GM13976 (cell line): ENCODE data around the gene PYGB.

ENCODE experiments used
- DNase-seq: peaks from one replicate; pipeline ENCODE4 v3.0.0; 2012; ENCODE audit warnings: low spot score
- in situ Hi-C: fragments of 300-500 bp; cut with MboI; formaldehyde crosslinking; loops from one replicate; pipeline ENCODE4 v1.12.0; 2022; ENCODE audit warnings: low sequenced_read_pairs, mixed read lengths, inconsistent platforms; ENCODE audit not compliant: unreplicated experiment
- TF ChIP-seq, protein P1 (sequence below): IDR thresholded peaks from 2 replicates; pipeline ENCODE4 v1.5.1; 2012; ENCODE audit warnings: borderline replicate concordance, mild to moderate bottlenecking; ENCODE audit not compliant: insufficient read depth; ENCODE audit errors: extremely low read depth, missing control alignments, control extremely low read depth

The PYGB gene

GRCh38 chr20:25204550-25205276 lies 43.2 kb upstream of the PYGB start:
- peak; percentile 17 for DNase-seq
- TF ChIP-seq, protein P1, sequence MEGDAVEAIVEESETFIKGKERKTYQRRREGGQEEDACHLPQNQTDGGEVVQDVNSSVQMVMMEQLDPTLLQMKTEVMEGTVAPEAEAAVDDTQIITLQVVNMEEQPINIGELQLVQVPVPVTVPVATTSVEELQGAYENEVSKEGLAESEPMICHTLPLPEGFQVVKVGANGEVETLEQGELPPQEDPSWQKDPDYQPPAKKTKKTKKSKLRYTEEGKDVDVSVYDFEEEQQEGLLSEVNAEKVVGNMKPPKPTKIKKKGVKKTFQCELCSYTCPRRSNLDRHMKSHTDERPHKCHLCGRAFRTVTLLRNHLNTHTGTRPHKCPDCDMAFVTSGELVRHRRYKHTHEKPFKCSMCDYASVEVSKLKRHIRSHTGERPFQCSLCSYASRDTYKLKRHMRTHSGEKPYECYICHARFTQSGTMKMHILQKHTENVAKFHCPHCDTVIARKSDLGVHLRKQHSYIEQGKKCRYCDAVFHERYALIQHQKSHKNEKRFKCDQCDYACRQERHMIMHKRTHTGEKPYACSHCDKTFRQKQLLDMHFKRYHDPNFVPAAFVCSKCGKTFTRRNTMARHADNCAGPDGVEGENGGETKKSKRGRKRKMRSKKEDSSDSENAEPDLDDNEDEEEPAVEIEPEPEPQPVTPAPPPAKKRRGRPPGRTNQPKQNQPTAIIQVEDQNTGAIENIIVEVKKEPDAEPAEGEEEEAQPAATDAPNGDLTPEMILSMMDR, result no peak
- in situ Hi-C loops, result no loop called here

GRCh38 chr20:25205277-25206062 lies 42.4 kb upstream of the PYGB start:
- TF ChIP-seq, protein P1, result no peak
- in situ Hi-C loops, result no loop called here
- peak; percentile 17 for DNase-seq

DNA sequence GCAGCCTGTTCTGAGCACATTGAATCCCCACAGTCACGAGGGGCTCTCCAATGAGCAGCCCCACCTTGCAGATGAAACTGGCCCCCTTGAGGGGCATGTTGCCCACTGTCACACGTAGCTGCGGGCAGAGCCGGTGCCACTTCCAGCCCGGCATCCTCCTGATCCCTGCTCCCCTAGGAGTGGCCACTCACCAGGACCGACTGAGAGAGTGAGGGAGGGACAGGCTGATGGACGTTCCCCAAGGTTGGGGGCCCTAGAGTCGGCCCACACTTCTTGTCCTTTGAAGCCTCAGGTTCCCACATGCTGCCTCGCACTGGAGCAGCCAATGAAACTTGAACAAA lies 41.9 kb upstream of the PYGB start:
- TF ChIP-seq, protein P1, result no peak
- peak; percentile 17 for DNase-seq
- in situ Hi-C loops, result no loop called here

GRCh38 chr20:25206548-25206947 lies 41.3 kb upstream of the PYGB start:
- peak; percentile 11 for DNase-seq
- TF ChIP-seq, protein P1, result no peak
- in situ Hi-C loops, result no loop called here

- in situ Hi-C loops, result no loop called here
Observed at GRCh38 chr20:25207149-25207959, 40.5 kb upstream of the PYGB start.

More at GRCh38 chr20:25207149-25207959, 40.5 kb upstream of the PYGB start:
- TF ChIP-seq, protein P1, result no peak
- peak; percentile 29 for DNase-seq
